NCI-H2196 (cell line): Measurements from ENCODE around the gene GNB1.
"Not testable (repeated sequence)": the region's sequence is repeated elsewhere in the genome, so short reads cannot be mapped to it uniquely, and the experiment has no call there.

Experiments used
- DNase-seq: peaks from one replicate; lab custom pipeline; 2025; ENCODE audit not compliant: unreplicated experiment; lab: John Stamatoyannopoulos, UW

GNB1 gene

DNA sequence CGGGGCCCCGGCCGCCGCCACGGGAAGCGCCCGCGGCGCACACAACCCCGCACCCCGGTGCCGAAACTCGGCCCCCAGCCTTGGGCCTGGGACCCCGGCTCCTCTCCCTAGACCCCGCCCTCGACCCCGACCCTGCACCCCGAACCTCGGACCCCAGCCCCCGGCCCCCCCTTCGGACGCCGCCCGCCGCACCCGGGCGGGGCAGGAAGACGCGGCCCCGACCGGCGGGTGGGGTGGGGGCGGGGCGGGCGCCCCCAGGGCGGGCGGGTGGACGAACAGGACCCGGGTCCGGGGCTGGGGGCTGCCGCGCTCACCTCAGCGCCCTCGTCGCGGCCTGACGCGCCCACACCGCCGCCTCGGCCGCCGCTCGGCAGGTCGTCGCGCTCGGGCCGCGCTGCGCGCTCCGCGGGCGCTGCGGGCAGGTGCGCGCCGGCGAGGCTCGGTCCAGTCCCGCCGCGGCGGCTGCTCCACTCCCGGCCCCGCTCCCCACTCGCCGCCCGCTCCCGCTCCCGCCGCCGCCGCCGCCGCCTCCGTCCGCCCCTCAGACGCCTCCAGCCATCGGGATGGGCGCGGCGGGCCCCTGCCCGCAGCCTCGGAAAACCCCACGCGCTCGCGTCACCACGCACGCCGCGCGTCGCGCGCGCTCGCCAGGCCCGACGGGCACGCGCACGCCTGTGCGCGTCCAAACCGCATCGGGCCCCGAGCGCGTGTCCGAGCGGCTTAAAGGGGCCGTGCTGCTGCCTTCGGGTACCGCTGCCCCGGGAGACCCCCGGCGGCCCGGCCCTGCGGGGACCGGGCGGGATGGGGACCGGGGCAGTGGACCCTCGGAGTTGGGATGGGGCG, at the start of gene GNB1:
Gene GNB1, minus strand, starts transcription at position 582 of the 843 bp plus-strand sequence. CDS start 65,634 bp downstream, outside the sequence.
- DNase-seq: peak; percentile 93

DNA sequence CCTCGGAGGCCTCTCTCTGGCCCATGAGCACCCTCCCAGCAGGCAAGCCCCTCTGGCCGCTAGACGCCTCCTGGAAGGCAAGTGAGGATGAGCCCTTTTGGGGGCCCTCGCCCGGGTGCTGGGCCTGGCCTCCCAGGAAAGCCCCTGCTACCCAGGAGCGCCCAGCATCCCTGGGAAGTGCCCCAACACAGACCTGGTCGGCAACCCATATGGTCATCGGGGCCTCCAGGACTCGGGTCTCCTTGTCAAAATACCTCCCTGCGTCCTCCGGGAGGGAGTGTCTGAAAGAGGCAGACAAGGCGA, 49.2 kb upstream of the GNB1 start:
- no peak for DNase-seq

DNA sequence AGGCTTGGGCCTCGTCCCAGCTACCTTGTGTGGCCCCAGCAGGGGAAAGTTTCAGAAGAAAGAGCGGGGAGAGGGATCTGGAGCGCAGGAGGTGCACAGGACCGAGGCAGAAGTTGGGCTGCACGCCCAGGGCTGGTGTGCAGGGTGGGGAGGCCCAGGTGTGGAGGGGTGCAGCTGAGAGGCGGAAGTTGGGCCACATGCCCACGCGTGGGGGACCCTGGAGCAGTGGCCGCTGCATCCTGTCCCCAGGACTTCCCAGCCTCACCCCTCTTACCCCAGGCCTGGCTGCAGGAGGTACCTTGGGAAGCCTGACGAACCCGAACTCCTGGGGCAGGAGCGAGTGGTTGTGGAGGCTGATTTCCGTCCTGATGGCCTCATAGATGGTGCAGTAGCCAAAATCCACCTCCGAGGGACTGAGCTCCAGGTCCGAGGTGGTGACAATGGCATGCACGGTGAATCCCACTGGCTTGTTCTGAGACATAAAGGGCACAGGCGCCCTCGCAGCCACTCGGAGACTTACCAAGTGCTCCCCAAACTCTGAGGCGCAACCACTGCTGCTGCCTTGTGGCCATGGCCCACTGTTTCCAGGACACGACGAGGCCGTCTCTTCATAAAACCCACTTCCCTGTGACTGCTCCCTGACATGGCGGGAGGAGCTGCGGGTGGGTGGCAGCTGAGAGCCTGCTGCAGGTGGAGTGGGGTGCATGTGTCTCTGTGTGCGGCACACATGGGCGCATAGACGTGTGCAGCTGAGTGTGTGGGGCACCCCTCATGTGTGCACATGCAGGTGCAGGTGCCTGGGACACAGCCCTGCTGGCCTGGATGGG, 48.6 kb upstream of the GNB1 start:
- no peak for DNase-seq

DNA sequence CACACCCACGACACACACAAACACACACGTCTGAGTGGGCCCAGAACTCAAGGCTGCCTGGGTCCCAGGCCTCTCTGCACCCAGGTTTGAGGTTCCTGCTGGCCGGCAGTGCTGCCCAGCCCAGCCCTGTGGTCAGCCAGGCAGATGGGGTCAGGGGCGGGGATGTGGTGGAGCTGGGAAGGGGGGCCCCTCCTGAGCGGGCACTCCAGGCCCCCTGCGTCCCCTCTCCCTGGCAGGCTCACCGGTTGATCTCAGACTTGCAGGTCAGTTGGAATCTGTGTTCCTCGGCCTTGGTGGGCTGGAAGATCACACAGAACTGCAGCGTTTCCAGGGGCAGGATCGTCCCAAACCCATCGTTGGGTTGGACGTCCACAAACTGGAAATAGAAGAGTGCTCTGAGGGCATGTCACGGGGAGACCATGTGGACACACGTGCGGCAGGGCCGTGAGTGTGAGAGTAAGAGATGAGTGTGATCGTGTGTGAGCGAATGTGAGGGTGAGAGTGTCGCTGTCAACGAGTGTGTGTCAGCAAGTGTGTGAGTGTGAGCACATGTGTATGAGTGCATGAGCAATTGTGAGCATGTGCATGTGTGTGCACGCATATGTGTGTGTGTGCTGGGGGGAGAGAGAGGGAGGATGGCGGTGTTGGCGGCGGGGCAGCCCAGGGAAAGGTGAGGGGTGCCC, 47.9 kb upstream of the GNB1 start:
- DNase-seq: no peak

DNA sequence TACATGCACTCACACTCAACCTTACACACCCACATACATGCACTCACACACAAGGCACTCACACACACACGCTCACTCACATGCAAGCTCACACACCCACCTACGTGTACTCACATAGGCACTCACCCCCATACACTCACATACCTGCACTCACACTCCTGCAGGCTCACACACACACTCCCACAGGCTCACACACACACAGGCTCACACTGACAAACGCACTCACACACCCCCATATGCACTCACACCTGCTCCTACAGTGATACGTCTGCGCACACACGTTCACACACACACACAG, 47.3 kb upstream of the GNB1 start:
- no peak for DNase-seq

DNA sequence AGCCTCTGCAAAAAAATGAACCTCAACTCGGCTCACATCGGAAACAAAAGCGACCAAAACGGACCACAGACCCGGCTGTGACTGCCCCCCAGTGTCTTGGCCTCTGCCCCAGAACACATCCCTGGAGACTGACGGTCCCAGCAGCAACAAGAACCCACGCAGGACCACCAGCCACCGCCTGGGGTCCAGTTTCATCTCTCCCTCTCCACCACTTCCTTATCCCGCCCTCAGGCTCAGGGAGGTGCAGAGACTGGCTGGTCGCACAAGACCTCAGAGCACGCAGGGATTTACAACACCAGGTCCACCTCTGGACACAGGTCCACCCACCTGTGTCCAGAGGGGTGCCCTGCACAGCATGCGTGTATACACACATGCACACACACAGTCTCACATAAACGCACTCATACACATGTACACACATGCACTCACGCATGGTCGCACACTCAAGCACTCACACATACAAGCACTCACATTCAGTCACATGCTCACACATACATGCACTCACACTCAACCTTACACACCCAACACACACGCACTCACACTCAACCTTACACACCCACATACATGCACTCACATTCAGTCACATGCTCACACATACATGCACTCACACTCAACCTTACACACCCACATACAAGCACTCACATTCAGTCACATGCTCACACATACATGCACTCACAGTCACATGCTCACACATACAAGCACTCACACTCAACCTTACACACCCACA, 46.8 kb upstream of the GNB1 start:
- no peak for DNase-seq

DNA sequence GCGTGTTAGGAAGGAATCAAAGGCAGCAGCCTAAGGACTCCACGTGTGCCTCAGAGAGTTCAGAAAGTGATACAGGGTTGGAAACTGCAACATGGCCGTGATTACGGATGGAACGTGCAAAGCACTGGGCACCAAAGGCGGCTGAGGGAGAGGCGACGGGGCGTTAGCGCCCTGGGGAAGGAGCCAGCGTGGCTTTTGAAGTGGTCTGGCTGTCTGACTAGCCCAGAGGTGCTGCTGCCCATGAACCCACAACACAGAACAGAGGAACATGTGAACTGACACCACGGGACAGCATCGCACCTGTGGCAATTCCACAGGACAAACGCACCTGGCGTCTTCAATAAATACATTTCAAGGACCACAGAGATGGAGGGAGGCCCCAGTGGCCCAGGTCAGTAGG, 46.2 kb upstream of the GNB1 start:
- no peak for DNase-seq

DNA sequence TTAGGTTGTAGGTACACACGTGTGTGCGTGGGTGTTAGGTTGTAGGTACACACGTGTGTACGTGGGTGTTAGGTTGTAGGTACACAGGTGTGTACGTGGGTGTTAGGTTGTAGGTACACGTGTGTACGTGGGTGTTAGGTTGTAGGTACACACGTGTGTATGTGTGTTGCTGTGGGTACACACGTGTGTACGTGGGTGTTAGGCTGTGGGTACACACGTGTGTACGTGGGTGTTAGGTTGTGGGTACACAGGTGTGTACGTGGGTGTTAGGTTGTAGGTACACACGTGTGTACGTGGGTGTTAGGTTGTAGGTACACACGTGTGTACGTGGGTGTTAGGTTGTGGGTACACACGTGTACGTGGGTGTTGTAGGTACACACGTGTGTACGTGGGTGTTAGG, 44.0 kb upstream of the GNB1 start:
- not testable (repeated sequence) for DNase-seq

DNA sequence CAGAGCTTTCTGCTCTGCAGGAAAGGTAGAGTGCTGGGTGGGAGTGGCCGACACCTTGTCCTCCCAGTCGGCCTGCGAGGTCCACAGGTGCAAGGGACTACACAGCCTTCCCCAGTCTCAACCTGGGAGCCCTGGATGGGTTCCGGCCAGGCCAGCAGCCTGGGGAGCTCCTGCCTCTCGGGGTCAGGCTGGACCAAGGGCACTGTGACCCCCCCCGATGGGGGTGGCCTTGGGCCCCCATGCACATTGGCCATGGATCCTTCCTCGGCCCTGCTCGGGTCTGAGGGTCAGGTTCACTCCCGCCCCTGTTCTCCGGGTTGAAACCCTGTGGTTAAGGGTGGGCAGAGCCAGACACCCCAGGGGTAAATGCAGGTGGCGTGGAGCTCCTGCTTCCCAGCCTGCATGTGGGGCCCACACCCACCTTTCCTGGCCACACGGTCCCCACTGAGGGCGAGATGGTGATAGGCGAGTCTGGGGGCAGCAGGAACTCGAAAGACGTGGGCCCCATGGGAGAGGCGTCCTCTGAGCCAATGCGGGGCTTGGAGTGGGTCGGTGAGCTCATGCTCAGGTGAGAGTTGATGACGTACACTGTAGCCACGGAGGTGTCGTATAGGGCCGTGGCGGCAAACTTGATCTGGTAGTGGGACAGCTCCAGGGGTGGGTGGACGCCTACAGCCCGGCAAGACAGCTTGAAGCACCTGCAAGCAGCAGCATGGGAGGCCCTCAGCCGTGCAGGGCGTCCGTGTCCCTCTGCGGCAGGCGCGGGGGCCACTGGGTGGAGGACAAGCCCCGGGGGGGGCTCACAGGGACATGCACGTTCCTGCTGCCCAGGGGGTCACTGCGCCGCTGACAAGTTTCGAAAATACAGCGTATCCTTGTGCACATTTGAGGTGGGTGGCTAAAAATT, 39.0 kb upstream of the GNB1 start:
- no peak for DNase-seq

DNA sequence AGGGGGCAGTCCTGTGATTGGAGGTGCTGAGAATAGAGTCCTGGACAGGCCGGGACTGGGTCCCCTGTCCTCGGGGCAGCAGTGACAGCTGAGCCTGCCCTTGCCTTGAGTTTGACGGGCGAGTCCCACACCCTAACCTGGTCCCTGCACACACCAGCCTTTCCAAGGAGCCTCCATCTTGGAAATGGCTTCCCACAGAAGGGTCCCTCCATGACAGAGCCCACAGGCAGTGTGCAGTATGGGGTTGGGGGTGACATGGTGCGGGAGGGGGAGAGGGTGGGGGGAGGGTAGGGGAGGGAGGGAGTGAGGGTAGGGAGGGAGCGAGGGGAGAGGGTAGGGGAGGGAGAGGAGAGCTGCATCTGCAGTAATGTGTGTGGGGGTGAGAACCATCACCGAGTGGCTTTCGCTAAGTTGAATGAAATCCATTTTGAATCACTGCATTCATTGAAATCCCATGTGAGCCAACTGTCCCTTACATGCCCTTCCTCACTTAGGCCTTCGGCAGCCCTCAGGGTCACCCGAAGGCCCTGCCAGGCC, 38.3 kb upstream of the GNB1 start:
- DNase-seq: no peak

DNA sequence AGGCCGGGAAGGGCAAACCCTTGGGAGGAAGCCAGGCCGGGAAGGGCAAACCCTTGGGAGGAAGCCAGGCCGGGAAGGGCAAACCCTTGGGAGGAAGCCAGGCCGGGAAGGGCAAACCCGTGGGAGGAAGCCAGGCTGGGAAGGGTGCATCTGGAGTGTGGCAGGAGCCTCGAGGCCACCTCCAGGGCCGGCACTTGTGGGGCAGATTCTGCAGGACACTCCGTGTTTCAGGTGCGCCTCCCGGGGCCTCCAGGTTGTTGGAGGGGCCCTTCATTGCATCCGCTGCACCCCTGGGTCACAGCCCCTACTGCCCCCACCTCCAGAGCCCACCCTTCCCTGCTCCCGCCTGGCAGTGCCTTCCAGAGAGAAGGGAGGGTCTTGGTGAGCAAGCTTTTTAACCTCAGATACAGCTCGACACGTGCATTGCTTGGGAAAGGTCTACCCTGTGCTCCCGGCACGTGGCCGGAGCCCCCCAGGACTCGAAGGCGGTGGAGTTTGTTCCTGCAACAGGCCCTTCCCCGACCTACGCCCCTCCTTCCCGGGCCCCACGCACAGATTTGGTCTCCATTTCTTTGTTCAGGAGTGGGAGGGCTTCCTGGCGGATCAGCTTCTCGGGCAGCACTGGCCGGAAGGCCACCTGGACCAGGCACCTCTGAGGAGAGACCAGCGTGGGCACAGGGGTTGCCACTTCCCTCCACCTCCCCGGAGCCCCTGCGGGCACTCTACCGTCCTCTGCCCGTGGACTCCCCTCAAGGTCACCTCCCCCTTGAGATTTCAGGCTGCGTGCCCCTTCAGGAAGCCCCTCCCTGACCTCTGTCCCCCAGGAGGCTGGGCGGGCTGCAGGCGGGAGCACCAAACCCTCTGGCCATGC, 37.6 kb upstream of the GNB1 start:
- no peak for DNase-seq

DNA sequence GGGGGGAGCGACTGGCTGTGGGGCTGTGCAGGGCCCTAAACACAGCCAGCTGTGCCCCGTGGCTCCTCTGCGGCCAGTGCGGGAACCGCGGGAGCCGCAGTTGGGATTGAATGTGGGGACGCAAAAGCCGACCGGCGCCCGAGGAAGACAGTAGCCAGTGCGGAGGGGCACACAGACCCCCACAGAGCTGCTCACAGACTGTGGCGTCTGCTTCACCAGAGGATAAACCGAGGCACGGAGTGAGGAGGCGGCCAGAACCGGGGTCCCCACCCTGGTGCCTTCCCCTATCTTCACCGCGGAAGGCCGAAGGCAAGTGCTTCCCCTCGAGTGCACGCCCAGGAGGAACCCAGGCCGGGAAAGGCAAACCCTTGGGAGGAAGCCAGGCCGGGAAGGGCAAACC, 36.9 kb upstream of the GNB1 start:
- no peak for DNase-seq

DNA sequence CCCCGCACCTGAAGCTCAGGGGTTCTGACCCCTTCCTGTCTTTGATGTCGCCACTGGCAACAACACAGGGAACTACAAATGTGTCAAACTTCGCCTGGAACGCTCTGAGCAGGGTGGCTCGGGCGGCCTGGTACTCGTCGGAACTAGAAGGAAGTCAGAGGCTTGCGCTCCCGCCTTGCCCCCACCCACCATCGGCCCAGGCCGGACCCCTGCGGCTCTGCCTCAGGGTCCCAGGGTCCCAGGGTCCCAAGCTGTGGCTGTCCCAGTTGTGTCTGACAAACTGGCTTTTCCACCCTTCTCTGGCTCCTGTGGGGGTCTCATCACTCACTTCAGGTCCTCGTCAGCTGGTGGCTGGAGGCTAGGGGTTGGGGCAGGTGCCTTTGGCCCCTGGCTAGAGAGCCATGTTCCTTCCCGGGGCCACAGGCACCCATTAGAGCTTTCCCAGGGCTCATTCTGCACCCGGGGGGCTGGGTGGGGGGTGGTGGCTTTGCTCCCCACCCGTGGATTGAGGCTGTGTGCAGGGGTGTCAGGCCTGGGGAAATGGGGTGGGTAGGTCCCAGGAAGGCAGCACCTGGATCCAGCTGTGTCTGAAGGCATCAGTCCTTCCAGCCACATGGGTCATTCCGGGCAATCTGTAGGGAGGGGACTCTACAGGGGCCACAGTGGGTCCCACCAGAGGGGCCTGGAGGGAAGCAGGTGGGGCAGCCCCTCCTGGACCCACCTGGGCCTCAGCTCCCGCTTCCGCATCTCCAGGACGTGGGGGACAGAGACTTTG, 36.2 kb upstream of the GNB1 start:
- DNase-seq: no peak

DNA sequence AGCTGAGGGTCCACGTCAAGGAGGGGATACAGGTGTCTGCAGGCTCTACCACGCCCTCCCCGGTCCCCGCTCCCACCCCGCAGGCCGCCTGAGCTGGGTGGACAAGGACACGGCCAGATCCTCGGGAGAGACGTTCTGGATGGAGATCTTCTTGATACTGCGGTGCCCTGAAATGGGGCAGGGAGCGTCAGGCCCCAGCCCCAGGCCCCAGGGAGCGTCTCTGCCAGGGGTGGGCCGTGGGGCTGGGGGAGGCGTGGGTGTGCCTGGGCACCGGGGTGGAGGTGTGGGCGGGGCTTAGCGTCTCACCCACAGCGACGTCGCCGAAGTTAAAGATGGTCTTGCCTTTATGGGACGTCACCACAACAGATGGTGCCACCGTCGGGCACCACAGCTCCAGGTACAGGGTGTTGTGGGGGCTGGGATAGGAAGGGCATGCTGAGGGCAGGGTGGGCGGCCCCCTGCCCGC, 35.5 kb upstream of the GNB1 start:
- DNase-seq: no peak

DNA sequence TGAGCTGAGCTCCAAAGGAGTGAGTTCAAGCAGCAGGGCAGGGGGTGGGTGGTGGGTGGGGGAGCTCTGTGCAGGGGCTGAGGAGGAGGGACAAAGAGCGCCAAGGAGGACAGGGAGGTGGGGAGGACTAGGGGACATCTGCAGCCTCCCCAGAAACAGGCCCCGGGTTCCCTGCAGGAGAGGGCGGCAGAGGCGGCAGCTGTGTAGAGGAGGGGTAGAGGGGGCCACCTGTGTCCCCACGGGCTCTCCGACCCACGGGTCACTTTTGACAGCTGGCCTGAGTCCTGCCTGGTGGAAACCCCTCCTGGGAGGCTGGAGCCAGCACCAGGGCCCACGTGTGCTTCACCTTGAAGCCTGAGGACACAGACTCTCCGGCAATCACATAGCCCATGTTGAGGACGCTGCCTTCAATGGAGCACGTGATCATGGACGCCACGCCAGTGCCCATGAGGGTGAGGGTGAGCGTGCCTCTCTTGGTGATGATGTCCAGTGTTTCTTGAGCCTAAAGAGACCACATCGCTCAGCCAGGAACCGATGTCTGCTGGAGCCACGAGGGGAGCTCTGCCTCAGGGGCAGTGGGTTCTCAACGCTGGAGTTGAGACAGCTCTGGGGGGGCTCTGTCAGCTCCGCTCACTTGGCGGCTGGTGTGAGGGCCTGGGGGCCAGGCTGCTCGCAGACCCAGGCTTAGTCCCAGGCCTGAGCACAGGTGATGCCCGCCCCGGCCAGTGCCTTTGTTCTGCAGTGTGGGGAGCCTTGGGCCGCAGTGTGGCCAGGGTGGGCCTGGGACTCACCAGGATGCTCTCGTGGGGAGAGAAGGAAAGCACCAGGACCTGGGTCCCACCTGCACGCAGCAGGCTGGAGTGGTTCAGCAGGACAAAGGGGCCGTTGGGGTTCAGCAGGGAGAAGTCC, 34.8 kb upstream of the GNB1 start:
- no peak for DNase-seq

DNA sequence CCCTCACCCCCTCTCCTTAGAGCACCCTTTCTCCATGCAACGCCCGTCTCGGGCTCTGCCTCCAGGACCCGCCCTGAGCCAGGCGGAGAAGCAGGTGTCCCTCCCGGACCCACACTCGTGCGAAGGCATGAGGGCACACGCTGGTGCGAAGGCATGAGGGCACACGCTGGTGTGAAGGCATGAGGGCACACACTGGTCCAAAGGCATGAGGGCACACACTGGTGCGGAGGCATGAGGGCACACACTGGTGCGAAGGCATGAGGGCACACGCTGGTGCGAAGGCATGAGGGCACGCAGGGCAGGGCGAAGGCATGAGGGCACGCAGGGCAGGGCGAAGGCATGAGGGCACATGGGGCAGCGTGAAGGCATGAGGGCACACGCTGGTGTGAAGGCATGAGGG, 34.0 kb upstream of the GNB1 start:
- DNase-seq: no peak

DNA sequence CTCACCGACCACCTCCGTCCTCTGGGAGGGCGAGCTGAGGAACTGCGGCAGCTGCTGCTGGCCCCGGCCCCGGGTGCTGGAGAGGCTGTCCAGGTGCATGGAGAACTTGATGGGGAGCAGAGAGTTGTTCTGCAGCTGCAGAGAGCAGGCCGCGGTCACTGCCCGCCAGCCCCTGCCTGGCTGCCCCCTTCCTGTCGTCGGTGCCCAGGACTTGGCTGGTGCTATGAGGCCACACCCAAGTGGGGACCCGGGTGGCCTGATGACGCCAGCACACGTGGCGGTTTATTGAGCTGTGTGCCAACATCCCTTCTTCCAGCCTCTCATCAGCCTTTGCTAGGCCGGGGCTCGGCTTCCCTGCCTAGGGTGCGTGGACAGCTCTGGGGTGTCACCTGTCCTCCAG, 33.5 kb upstream of the GNB1 start:
- DNase-seq: no peak
